GM19372 (cell line): ENCODE measurements around the gene RFX6.

Experiments
- ATAC-seq: cut with Tn5 transposase; IDR thresholded peaks from one replicate; pipeline ENCODE4 v1.9.1; 2021; ENCODE audit warnings: mild to moderate bottlenecking, low read depth, moderate library complexity; ENCODE audit not compliant: unreplicated experiment

The RFX6 gene

GRCh38 chr6:116966675-116967576 is 89.9 kb downstream of the RFX6 start:
- ATAC-seq = no peak

GRCh38 chr6:116969211-116969863 is 92.3 kb downstream of the RFX6 start:
- ATAC-seq = peak; percentile 77

- peak; percentile 76 for ATAC-seq
These were observed 94.9 kb downstream of the RFX6 start for GRCh38 chr6:116971959-116972358.

- no peak for ATAC-seq
These were observed 96.9 kb downstream of the RFX6 start for GRCh38 chr6:116973976-116974375.

GRCh38 chr6:116974526-116975316 is 97.7 kb downstream of the RFX6 start:
- no peak for ATAC-seq

- no peak for ATAC-seq
These were observed 98.6 kb downstream of the RFX6 start for GRCh38 chr6:116975600-116975999.

GRCh38 chr6:116979560-116979959 is 102.5 kb downstream of the RFX6 start:
- ATAC-seq = no peak
